Right lobe of liver (tissue), 4 donors: ENCODE data around the gene RUSC2.

ENCODE experiments used
- CTCF ChIP-seq, 4 donors: fragments of 200-600 bp in 3 of 4; fragments of 450-650 bp in 1 of 4; IDR thresholded peaks; one replicate each; pipeline versions ENCODE4 v1.5.1 to v1.8.0; 2016 to 2022; ENCODE audit warnings: antibody characterized with exemption in 4 of 4, mild to moderate bottlenecking in 2 of 4
- POLR2A ChIP-seq: fragments of 450-650 bp; IDR thresholded peaks from one replicate; pipeline ENCODE4 v1.6.1; 2017; ENCODE audit warnings: antibody characterized with exemption, mild to moderate bottlenecking
- donor health status: DM: no; HTN: no; CAD: no.
- donor health status: DM: no; HTN: no; CAD: no.
- donor health status: DM: no; HTN: yes; CAD: no.

GRCh38 chr9:35520364-35520710 lies 30.4 kb downstream of the RUSC2 start:
- no peak for TF ChIP-seq CTCF (IDR thresholded peaks at IDR 0.05)
- no peak for TF ChIP-seq POLR2A
